Neural cell (in vitro differentiated cells): ENCODE data around the gene TEDC1.
A peak's percentile ranks its signal among the peaks of the same experiment; 100 is the strongest.

Experiments
- CTCF ChIP-seq: fragments of 450-650 bp; IDR thresholded peaks from 2 replicates; pipeline ENCODE4 v1.5.1; 2014; ENCODE audit warnings: antibody characterized with exemption, mild to moderate bottlenecking, moderate library complexity; ENCODE audit not compliant: poor library complexity, severe bottlenecking
- EP300 ChIP-seq: fragments of 450-650 bp; conservative IDR thresholded peaks from 2 replicates; pipeline ENCODE4 v1.6.1; 2014; ENCODE audit warnings: antibody characterized with exemption, mild to moderate bottlenecking, moderate library complexity; ENCODE audit not compliant: poor library complexity, severe bottlenecking
- EZH2 ChIP-seq: fragments of 200-600, 300-800 bp; shearing (Covaris generic), sonication (generic); IDR thresholded peaks from 2 replicates; pipeline ENCODE4 v1.6.1; 2014; ENCODE audit warnings: antibody characterized with exemption, low read length, borderline replicate concordance, mild to moderate bottlenecking; ENCODE audit not compliant: insufficient read depth, poor library complexity, severe bottlenecking
- MXI1 ChIP-seq: fragments of 450-650 bp; conservative IDR thresholded peaks from 2 replicates; pipeline ENCODE4 v1.6.1; 2014; ENCODE audit warnings: antibody characterized with exemption, mild to moderate bottlenecking; ENCODE audit not compliant: poor library complexity, severe bottlenecking
- POLR2AphosphoS5 ChIP-seq: IDR thresholded peaks from 2 replicates; pipeline ENCODE4 v1.6.1; 2012
- REST ChIP-seq: IDR thresholded peaks from 2 replicates; pipeline ENCODE4 v1.6.1; 2012; ENCODE audit warnings: borderline replicate concordance

- TF ChIP-seq EZH2 (no peak), CTCF (no peak), POLR2AphosphoS5 (peak; percentile 17), REST (no peak), EP300 (no peak), MXI1 (no peak)
Measured at GRCh38 chr14:105477660-105478397, 13.2 kb upstream of the TEDC1 start.
